ENCODE measurements around the gene H19.

The H19 gene

GRCh38 chr11:1989953-1990352, 7.7 kb downstream of the H19 start:
- TF ChIP-seq CTCF (IDR thresholded peaks at IDR 0.05; ENCODE audit: low read depth, low read length), result no peak
- DNase-seq (ENCODE audit: low read depth, low spot score), result no peak
- H3K4me3 ChIP-seq (ENCODE audit: low read depth, low read length), result no peak overlapping the region
- in situ Hi-C loops (cut with HindIII; ENCODE audit: low sequenced_read_pairs), result no loop called here

- TF ChIP-seq CTCF (IDR thresholded peaks at IDR 0.05; ENCODE audit: low read depth, low read length), result no peak
- no peak for DNase-seq (ENCODE audit: low read depth, low spot score)
- in situ Hi-C loops (cut with HindIII; ENCODE audit: low sequenced_read_pairs), result no loop called here
- no peak overlapping the region for H3K4me3 ChIP-seq (ENCODE audit: low read depth, low read length)
Measured at GRCh38 chr11:1988667-1989317, 8.8 kb downstream of the H19 start.

GRCh38 chr11:1988174-1988573, 9.5 kb downstream of the H19 start:
- no peak for DNase-seq (ENCODE audit: low read depth, low spot score)
- no peak for TF ChIP-seq CTCF (IDR thresholded peaks at IDR 0.05; ENCODE audit: low read depth, low read length)
- no peak overlapping the region for H3K4me3 ChIP-seq (ENCODE audit: low read depth, low read length)
- in situ Hi-C loops (cut with HindIII; ENCODE audit: low sequenced_read_pairs), result no loop called here

GRCh38 chr11:1987024-1987423, 10.6 kb downstream of the H19 start:
- in situ Hi-C loops (cut with HindIII; ENCODE audit: low sequenced_read_pairs), result no loop called here
- TF ChIP-seq CTCF (IDR thresholded peaks at IDR 0.05; ENCODE audit: low read depth, low read length), result no peak
- no peak overlapping the region for H3K4me3 ChIP-seq (ENCODE audit: low read depth, low read length)
- no peak for DNase-seq (ENCODE audit: low read depth, low spot score)

- H3K4me3 ChIP-seq (ENCODE audit: low read depth, low read length), result no peak overlapping the region
- TF ChIP-seq CTCF (IDR thresholded peaks at IDR 0.05; ENCODE audit: low read depth, low read length), result no peak
- DNase-seq (ENCODE audit: low read depth, low spot score), result no peak
- in situ Hi-C loops (cut with HindIII; ENCODE audit: low sequenced_read_pairs), result no loop called here
Measured at GRCh38 chr11:1983601-1983961, 14.1 kb downstream of the H19 start.

- TF ChIP-seq CTCF (IDR thresholded peaks at IDR 0.05; ENCODE audit: low read depth, low read length), result no peak
- no peak for DNase-seq (ENCODE audit: low read depth, low spot score)
- no peak overlapping the region for H3K4me3 ChIP-seq (ENCODE audit: low read depth, low read length)
- in situ Hi-C loops (cut with HindIII; ENCODE audit: low sequenced_read_pairs), result no loop called here
Measured at GRCh38 chr11:1982873-1983600, 14.6 kb downstream of the H19 start.

All from astrocyte of the spinal cord (primary cell).